Fibroblast of skin of back (primary cell): Measurements from ENCODE around the gene LRRC37B. TPM values are rescaled to one million over a fixed set of nuclear protein-coding genes. Genes with fewer than 3 reads are reported as not detected.
A peak's percentile ranks its signal among the peaks of the same experiment; 100 is the strongest.
"Not testable (repeated sequence)": the region's sequence is repeated elsewhere in the genome, so short reads cannot be mapped to it uniquely, and the experiment has no call there.

Source experiments
- DNase-seq: peaks from one replicate; pipeline ENCODE4 v3.0.0-alpha.2; 2013
- polyA plus RNA-seq, 2 experiments: library from polyadenylated mRNA; unstranded; fragments of 120-200 nt; gene quantifications; one replicate each; pipeline ENCODE4 v1.2.1, GENCODE V29; 2013; ENCODE audit not compliant: insufficient read length in 2 of 2

Gene LRRC37B
- 6.6 TPM for polyA plus RNA-seq (2013, experiment 1 of 2; ENCODE audit: insufficient read length)
- polyA plus RNA-seq (2013, experiment 2 of 2; ENCODE audit: insufficient read length), result 6.9 TPM

- peak; percentile 75 for DNase-seq
These were observed at the start of gene LRRC37B for GRCh38 chr17:32006957-32007462. Gene LRRC37B (plus strand): TSS chr17:32007383. CDS start chr17:32021393, 14,010 bp downstream.

DNA sequence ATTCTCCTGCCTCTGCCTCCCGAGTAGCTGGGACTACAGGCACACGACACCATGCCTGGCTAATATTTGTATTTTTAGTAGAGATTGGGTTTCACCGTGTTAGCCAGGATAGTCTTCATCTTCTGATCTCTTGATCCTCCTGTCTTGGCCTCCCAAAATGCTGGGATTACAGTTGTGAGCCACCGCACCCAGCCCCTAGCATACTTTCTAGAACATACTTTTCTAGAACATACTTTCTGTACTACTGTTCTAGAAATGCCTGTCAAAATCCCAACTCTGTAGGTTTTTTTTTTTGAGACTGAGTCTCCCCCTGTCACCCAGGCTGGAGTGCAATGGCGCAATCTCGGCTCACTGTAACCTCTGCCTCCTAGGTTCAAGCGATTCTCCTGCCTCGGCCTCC, 43.1 kb upstream of the LRRC37B start:
- DNase-seq, result not testable (repeated sequence)

- no peak for DNase-seq
These were observed 39.5 kb upstream of the LRRC37B start for GRCh38 chr17:31967648-31968047.

DNA sequence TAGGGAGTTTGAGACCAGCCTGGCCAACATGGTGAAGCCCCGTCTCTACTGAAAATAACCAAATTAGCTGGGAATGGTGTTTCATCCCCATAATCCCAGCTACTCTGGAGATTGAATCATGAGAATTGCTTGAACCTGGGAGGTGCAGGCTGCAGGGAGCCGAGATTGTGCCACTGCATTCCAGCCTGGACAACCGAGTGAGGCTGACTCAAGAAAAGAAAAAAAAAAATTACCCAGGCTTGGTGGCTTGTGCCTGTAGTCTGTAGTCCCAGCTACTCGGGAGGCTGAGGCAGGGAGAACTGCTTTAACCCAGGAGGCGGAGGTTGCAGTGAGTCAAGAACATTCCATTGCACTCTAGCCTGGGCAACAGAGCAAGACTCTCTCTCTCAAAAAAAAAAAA, 36.8 kb upstream of the LRRC37B start:
- peak; percentile 7 for DNase-seq

- peak; percentile 63 for DNase-seq
These were observed 32.7 kb upstream of the LRRC37B start for GRCh38 chr17:31974269-31975071.

DNA sequence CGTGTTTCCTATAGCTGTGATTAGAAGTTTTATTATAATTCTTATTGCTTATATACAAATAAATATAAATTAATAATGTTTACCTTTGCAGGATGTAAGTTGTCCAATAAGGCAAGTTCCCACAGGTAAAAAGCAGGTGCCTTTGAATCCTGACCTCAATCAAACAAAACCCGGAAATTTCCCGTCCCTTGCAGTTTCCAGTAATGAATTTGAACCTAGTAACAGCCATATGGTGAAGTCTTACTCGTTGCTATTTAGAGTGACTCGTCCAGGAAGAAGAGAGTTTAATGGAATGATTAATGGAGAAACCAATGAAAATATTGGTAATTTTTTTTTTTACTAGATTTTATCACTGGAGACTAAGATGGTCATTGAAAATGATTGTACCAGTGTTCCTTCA, 31.8 kb upstream of the LRRC37B start:
- DNase-seq, result peak; percentile 8

DNA sequence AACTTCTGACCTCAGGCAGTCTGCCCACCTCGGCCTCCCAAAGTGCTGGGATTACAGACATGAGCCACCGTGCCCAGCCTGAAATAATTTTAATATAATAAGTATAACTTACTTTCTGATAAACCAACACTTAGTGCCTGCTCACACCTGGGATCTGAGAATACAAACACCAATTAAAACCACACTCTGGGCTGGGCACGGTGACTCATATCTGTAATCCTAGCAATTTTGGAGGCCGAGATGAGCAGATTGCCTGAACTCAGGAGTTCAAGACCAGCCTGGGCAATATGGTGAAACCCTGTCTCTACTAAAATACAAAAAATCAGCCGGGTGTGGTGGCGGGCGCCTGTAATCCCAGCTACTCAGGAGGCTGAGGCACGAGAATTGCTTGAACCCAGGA, 15.4 kb upstream of the LRRC37B start:
- DNase-seq, result not testable (repeated sequence)

DNA sequence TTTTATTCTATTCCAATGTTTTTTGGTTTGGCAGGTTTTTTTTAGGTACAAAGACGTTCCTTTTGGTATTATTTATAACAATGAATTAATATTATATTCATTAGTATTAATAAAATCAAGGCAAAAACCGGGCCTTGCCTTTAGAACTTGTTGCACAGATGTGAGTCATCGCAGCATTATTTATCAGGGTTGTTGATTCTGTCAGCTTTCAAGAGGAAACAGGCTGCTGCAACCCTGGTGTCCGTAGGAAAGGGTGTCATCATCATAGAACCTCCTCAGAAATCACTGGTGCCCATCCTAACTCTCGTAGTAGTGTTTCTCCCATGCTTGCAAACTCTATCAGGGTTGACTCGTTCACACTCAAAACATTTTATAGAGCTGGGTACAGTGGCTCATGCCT, 10.2 kb upstream of the LRRC37B start:
- DNase-seq, result no peak

DNA sequence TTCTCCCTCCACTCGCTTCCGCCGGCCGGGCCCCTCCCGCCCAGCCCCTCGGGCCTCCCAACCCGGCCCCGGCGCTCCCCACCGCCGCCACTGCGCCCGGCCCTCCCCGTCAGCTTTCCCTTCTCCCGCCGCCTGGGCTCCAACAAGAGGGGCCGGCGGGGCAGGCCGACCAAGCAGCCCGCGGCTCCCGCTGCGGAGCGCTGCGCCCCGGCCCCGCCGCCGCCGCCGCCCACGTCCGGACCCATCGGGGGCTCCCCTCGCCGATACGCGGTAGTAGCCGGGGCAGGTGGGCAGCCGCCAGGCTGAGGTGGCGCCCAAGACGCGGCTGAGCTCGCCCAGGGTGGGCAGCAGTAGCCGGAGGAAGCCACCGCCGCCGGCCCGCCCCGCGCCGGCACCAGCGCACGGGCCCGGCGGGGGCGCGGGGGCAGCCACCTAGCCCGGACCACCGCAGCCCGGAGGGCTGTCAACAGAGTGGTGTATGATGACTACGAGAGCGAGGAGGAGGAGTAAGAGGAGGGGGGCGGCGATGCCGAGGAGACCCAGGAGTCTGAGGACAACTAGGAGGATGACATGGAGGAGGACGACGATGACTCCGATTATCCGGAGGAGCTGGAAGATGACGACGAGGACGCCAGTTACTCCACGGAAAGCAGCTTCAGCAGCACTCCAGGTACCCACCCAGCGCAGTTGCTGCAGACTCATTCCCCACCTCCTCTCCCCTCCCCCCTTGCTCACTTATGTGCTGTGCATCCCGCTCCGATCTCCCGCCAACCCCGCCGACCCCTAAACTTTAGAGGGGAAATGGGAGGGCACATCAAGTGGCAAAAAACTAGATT, 498 bp downstream of the LRRC37B start:
- peak; percentile 17 for DNase-seq

- no peak for DNase-seq
These were observed 2.0 kb downstream of the LRRC37B start for GRCh38 chr17:32009262-32009542.

- DNase-seq, result no peak
These were observed 2.9 kb downstream of the LRRC37B start for GRCh38 chr17:32010114-32010513.

GRCh38 chr17:32015245-32016013, 8.2 kb downstream of the LRRC37B start:
- DNase-seq, result no peak

- DNase-seq, result no peak
These were observed 9.0 kb downstream of the LRRC37B start for GRCh38 chr17:32016231-32016630.

DNA sequence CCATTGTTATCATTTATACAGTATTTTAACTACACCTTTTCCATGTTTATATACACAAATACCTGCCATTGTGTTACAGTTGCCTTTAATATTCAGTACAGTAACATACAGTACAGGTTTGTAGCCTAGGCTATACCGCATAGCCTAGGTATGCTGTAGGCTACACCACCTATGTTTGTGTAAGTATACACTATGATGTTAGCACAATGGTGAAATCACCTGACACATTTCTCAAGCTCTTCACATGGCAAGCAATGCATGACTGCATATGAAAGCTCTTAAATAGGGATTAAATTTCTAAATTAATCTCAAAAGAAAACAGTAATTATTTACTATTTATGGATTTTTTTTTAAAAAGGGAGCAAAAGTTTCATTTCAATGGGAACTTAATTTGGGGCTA, 12.0 kb downstream of the LRRC37B start:
- no peak for DNase-seq

DNA sequence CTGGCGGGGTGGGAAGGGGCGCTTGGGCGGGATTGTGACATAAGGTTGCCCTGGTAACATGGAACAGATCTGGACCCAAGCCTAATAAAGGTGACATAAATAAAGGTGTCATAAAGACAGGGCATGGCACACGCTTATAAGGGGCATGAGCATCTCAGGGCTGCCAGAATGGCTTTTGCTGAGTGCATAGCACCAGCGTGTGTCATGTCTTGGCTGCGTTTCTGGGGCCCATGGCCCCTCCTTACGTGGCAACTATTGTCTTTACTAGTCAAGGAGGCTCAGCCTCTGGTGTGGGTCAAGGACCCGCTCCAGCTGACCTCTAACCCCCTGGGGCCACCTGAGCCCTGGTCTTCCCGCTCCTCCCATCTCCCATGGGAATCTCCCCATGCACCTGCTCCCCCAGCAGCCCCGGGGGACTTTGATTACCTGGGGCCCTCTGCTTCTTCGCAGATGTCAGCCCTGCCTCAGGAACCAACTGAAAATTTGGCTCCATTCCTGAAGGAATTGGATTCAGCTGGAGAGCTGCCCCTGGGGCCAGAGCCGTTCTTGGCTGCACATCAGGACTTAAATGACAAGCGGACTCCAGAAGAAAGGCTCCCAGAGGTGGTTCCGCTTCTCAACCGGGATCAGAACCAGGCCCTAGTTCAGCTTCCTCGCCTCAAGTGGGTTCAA, 13.9 kb downstream of the LRRC37B start:
- no peak for DNase-seq

DNA sequence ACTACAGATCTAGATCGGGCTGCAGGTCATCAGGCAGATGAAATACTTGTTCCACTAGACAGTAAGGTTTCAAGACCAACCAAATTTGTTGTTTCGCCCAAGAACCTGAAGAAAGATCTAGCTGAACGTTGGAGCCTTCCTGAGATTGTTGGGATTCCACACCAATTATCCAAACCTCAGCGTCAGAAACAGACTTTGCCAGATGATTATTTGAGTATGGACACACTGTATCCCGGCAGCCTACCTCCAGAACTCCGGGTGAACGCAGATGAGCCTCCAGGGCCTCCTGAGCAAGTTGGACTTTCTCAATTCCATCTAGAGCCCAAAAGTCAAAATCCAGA, 14.4 kb downstream of the LRRC37B start:
- no peak for DNase-seq

GRCh38 chr17:32022554-32022953, 15.4 kb downstream of the LRRC37B start:
- DNase-seq, result not testable (repeated sequence)

- DNase-seq, result not testable (repeated sequence)
These were observed 20.1 kb downstream of the LRRC37B start for GRCh38 chr17:32027271-32027670.

DNA sequence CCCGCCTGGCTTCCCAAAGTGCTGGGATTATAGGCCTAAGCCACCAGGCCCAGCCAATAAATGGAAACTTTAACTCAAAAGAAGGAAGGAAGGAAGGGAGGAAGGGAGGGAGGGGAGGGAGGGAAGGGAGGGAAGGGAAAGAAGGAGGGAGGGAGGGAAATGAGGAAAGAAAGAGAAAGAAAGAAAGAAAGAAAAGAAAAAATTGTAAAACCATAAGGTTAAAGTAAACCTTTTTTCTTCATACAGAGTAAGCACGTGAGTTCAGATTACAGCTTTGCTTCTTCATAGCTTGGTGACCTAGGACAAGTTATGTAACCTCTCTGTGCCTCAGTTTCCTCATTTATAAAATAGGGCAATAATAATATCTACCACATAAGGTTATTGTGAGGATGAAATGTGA, 26.0 kb downstream of the LRRC37B start:
- no peak for DNase-seq

- not testable (repeated sequence) for DNase-seq
These were observed 26.6 kb downstream of the LRRC37B start for GRCh38 chr17:32033812-32034211.

DNA sequence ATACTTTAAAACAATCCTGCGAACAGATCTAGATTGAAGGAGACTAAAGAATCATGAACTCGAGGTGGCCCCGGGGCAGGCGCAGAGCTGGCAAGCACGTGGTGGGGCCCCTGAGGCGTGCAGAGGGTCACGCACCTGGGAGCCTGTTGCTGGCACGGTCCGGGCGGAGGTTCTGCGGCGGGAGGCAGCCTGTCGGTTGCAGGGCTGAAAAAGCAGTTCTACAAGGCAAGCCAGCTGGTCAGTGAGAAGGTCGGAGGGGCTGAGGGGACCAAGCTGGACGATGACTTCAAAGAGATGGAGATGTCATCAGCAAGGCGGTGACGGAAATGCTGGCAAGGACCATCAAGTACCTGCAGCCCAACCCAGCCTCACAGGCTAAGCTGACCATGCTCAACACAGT, 33.1 kb downstream of the LRRC37B start:
- not testable (repeated sequence) for DNase-seq

DNA sequence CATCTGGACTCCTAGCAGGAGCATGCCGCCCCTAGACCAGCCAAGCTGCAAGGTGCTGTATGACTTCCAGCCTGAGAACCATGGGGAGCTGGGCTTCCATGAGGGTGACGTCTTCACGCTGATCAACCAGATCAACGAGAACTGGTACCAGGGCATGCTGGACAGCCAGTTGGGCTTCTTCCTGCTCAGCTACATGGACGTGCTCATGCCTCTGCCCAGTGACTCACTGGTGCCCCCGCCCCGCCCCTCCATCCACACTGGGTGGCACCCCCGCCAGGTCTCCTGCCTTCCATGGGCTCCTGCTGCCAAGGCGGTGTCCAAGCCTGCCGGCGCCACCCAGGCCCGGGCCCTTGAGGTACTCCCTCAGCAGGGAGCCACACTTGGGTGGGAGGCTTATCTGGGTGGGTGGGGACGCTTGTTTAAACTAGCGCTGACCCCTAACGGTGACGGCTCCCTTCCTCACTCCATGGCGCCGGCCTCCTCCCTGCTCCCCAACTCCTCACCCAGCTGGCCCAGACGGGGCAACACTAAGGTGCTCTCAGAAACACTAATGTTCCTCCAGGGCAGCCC, 34.2 kb downstream of the LRRC37B start:
- DNase-seq, result not testable (repeated sequence)
